ENCODE measurements around the gene NFATC2IP. TPM values are rescaled to one million over a fixed set of nuclear protein-coding genes. Genes with fewer than 3 reads are reported as not detected.

The NFATC2IP gene
- total RNA-seq, 6 experiments from 2014 or later = 10.3 to 16.5 (median 13.1) TPM

GRCh38 chr16:28910086-28911031 lies 40.4 kb upstream of the NFATC2IP start:
- peaks cover 0 to 14% (median 1%) of the 10 kb centered on the region in 4 donors for H3K36me3 ChIP-seq
- WGBS (ENCODE audit: insufficient coverage, low coverage, low lambda C conversion rate, missing lambda C conversion rate) = 83% methylated on average over 5 of the region's 19 CpGs
- H3K27ac ChIP-seq = no peak overlapping the region
- DNase-seq (no peak), ATAC-seq (peak in 1 of 4 donors; percentile 15)
- intact Hi-C loops (cut with DNase I) = no loop called here
- H3K4me3 ChIP-seq = no peak overlapping the region
- H3K27me3 ChIP-seq = no peaks in the 10 kb centered on the region
- no peak for TF ChIP-seq POLR2A (IDR thresholded peaks at IDR 0.05)
- TF ChIP-seq CTCF (IDR thresholded peaks at IDR 0.05) = no peak
- no peaks in the 10 kb centered on the region for H3K4me1 ChIP-seq
- H3K9me3 ChIP-seq = no peaks in the 10 kb centered on the region

- ATAC-seq (no peak), DNase-seq (no peak)
- no peaks in the 10 kb centered on the region for H3K27me3 ChIP-seq
- no peaks in the 10 kb centered on the region for H3K9me3 ChIP-seq
- H3K4me1 ChIP-seq = no peaks in the 10 kb centered on the region
- WGBS (ENCODE audit: insufficient coverage, low coverage, low lambda C conversion rate, missing lambda C conversion rate) = 92% methylated on average over 11 of the region's 12 CpGs
- intact Hi-C loops (cut with DNase I) = no loop called here
- peaks cover 0 to 18% (median 1%) of the 10 kb centered on the region in 4 donors for H3K36me3 ChIP-seq
- H3K4me3 ChIP-seq = no peak overlapping the region
- no peak for TF ChIP-seq CTCF (IDR thresholded peaks at IDR 0.05)
- no peak for TF ChIP-seq POLR2A (IDR thresholded peaks at IDR 0.05)
- H3K27ac ChIP-seq = no peak overlapping the region
Measured at GRCh38 chr16:28912558-28912957, 38.2 kb upstream of the NFATC2IP start.

- Histone ChIP-seq H3K4me3 (no peak overlapping the region), H3K9me3 (no peaks in the 10 kb centered on the region), H3K27ac (no peak overlapping the region), H3K4me1 (no peaks in the 10 kb centered on the region), H3K27me3 (no peaks in the 10 kb centered on the region), H3K36me3 (peaks cover 0 to 18% (median 1%) of the 10 kb centered on the region in 4 donors)
- DNase-seq = no peak
- TF ChIP-seq CTCF (IDR thresholded peaks at IDR 0.05) (no peak), POLR2A (IDR thresholded peaks at IDR 0.05) (no peak)
- intact Hi-C loops (cut with DNase I) = no loop called here
- ATAC-seq = peak in 1 of 4 donors; percentile 40
- WGBS (ENCODE audit: insufficient coverage, low coverage, low lambda C conversion rate, missing lambda C conversion rate) = 100% methylated on average over 7 of the region's 29 CpGs
Measured at GRCh38 chr16:28913946-28914724, 36.6 kb upstream of the NFATC2IP start.

GRCh38 chr16:28915181-28915580 lies 35.6 kb upstream of the NFATC2IP start:
- no peak overlapping the region for H3K27ac ChIP-seq
- peaks cover 0 to 23% (median 1%) of the 10 kb centered on the region in 4 donors for H3K36me3 ChIP-seq
- no peaks in the 10 kb centered on the region for H3K4me1 ChIP-seq
- no peaks in the 10 kb centered on the region for H3K9me3 ChIP-seq
- no peaks in the 10 kb centered on the region for H3K27me3 ChIP-seq
- TF ChIP-seq CTCF (IDR thresholded peaks at IDR 0.05) (no peak), POLR2A (IDR thresholded peaks at IDR 0.05) (no peak)
- no peak for ATAC-seq
- H3K4me3 ChIP-seq = no peak overlapping the region
- intact Hi-C loops (cut with DNase I) = no loop called here
- no peak for DNase-seq
